Activated naive CD4-positive, alpha-beta T cell treated with anti-CD3 and anti-CD28 coated beads, Interleukin-2, amount 50 U/mL, for 72 hours (primary cell): ENCODE measurements around the gene C1QTNF8. TPM values are rescaled to one million over a fixed set of nuclear protein-coding genes. Genes with fewer than 3 reads are reported as not detected.

Experiments used
- ATAC-seq, 2 donors: fragments of 150-1000 bp; cut with Tn5 transposase; 2 replicates each; pipeline ENCODE4 v1.10.0; 2021; ENCODE audit warnings: mild to moderate bottlenecking in 2 of 2, moderate library complexity in 2 of 2
- DNase-seq, 2 donors: peaks; one replicate each; pipeline ENCODE4 v3.0.0; 2021 to 2022; ENCODE audit warnings: low spot score in 2 of 2
- H3K27ac Mint-ChIP-seq, 2 donors: one replicate each; pipeline ENCODE4 v1.8.0; 2022; ENCODE audit warnings: mild to moderate bottlenecking in 2 of 2, mixed read lengths in 2 of 2
- H3K36me3 Mint-ChIP-seq, 2 donors: one replicate each; pipeline ENCODE4 v1.8.0; 2022; ENCODE audit warnings: mixed read lengths in 2 of 2
- H3K9me3 Mint-ChIP-seq, 2 donors: one replicate each; pipeline ENCODE4 v1.8.0; 2022; ENCODE audit warnings: mixed read lengths in 2 of 2
- total RNA-seq, 2 donors: library from RNA; stranded (reverse); gene quantifications; one replicate each; pipeline ENCODE4 v1.2.3, GENCODE V29; 2022

The C1QTNF8 gene
- total RNA-seq, 2 donors from 2014 or later: not detected

- Mint-ChIP-seq H3K36me3 (no peaks in the 10 kb centered on the region), H3K27ac (no peak overlapping the region), H3K9me3 (no peaks in the 10 kb centered on the region)
- ATAC-seq: no peak
- no peak for DNase-seq
Measured at GRCh38 chr16:1119129-1119528, 23.1 kb upstream of the C1QTNF8 start.

- Mint-ChIP-seq H3K27ac (no peak overlapping the region), H3K36me3 (no peaks in the 10 kb centered on the region), H3K9me3 (no peaks in the 10 kb centered on the region)
- no peak for ATAC-seq
- DNase-seq: no peak
Measured at GRCh38 chr16:1117926-1118325, 21.9 kb upstream of the C1QTNF8 start.

DNA sequence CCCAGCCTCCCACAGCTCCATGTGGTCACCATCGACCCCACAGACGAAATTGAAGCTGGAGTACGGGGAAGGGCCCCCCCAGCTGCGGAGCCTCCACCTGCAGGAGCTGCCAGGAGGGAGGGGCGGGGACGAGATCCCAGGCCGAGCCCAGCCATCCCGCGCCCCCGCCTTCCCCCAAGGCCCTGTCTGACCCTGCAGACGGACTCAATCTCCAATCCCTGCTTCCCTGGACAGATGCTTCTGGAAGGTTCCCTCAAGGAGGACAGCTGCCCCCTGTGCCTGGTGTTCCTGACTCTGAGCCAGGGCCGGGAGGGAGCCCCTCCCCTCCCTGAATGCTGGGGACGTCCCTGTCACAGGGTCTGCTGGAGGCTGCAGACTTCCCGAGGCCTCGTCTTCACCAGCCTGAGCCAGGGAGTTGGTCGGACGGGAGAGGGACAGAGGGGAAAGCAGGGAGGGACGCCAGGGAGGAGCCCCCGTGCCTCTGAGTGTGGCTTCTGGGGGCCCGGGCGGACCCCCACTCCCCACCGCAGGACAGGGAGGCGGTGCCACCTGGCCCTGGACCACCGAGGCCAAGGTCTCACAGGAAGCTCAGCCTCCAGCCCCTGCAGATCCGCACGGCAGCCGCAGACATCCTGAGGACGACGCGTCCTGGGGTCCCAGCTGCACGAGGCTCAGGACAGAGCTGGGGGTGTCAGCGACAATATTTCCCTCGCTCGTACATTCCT, 21.3 kb upstream of the C1QTNF8 start:
- ATAC-seq (no peak), DNase-seq (no peak)
- Mint-ChIP-seq H3K27ac (no peak overlapping the region), H3K9me3 (no peaks in the 10 kb centered on the region), H3K36me3 (no peaks in the 10 kb centered on the region)

DNA sequence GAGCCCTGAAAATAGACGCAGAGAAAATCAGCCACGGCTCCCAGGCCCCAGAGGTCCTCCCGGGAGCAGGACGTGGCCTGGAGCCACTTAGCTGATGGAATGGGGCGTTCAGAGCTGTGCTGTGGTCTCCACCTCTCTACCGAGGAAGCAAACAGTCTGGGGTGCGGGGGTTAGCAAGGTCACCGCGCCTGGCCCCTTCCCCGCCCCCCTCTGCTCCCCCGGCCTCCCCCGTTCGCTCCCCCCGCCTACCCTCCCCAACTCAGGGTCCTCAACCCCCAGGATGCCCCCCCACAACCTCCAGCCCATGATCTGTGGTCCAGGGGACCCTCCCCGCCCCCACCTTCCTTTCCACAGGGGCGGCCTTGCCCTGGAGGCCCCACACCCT, 20.6 kb upstream of the C1QTNF8 start:
- H3K36me3 Mint-ChIP-seq: no peaks in the 10 kb centered on the region
- no peaks in the 10 kb centered on the region for H3K9me3 Mint-ChIP-seq
- no peak overlapping the region for H3K27ac Mint-ChIP-seq
- DNase-seq (no peak), ATAC-seq (no peak)

GRCh38 chr16:1113889-1114526, 18.0 kb upstream of the C1QTNF8 start:
- ATAC-seq: no peak
- H3K36me3 Mint-ChIP-seq: no peaks in the 10 kb centered on the region

DNA sequence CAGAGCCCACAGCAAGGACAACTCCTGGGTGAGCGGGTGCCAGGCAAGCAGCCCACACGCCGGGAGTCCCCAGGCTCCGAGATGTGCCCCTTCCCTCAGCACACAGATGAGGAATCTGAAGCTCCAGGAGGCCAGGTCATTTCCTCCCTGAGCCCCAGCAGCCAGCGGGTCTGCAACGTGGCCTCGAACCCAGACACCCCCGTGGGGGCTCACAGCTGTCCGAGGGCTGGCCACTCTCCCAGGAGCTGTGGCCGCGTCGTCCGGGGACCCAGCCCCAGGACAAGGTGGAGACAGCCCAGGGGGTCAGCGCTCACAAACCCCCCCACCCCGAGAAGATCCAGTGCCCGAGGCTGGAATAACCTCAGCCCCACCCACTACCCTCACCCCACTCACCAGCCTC, 17.4 kb upstream of the C1QTNF8 start:
- no peaks in the 10 kb centered on the region for H3K36me3 Mint-ChIP-seq
- no peak overlapping the region for H3K27ac Mint-ChIP-seq
- ATAC-seq (no peak), DNase-seq (no peak)
- H3K9me3 Mint-ChIP-seq: no peaks in the 10 kb centered on the region

More at GRCh38 chr16:1113889-1114526, 18.0 kb upstream of the C1QTNF8 start:
- Mint-ChIP-seq H3K27ac (no peak overlapping the region), H3K9me3 (no peaks in the 10 kb centered on the region)
- DNase-seq: no peak

GRCh38 chr16:1112506-1113184, 16.6 kb upstream of the C1QTNF8 start:
- Mint-ChIP-seq H3K27ac (no peak overlapping the region), H3K9me3 (no peaks in the 10 kb centered on the region), H3K36me3 (no peaks in the 10 kb centered on the region)
- DNase-seq (no peak), ATAC-seq (no peak)

DNA sequence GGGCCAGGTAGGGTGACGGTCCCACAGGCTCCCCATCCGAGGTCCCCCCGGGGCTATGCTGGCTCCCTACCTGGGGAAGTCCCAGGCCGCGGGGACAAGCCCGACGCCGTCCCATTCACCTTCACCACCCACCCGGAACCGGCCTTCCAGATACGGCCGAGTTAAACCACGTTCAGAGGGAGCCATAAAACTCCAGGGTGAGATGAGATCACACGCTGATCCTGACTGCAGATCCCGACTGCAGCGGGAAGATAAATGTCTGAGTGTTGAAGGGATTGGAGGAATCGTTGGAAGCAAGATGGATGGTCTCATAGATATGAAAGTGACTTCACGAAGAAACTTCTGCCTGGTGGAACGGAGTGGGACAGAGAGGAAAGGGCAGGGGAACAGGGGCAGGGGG, 13.6 kb upstream of the C1QTNF8 start:
- DNase-seq (no peak), ATAC-seq (no peak)
- Mint-ChIP-seq H3K36me3 (no peaks in the 10 kb centered on the region), H3K9me3 (no peaks in the 10 kb centered on the region), H3K27ac (no peak overlapping the region)

- Mint-ChIP-seq H3K9me3 (no peaks in the 10 kb centered on the region), H3K36me3 (no peaks in the 10 kb centered on the region), H3K27ac (no peak overlapping the region)
- DNase-seq: no peak
- ATAC-seq: no peak
Measured at GRCh38 chr16:1108299-1109252, 12.5 kb upstream of the C1QTNF8 start.

DNA sequence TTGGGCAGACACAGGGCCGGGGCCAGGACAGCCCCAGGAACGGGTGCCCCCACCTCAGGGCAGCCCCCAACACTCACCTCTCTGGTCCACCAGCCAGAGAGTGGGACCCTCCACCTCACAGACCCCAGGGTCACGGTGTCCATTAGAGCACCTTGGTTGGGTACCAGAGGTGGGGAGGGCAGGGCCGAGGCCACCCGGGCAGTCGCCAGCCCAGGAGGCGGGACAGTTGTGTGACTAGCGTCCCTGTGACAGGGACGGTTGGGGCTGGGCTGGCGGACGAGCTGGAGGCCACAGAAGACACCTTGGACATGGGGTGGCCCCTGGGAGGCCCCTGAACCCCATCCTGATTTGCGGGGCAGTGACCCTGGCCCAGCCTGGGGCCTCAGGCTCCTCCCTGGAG, 11.7 kb upstream of the C1QTNF8 start:
- no peaks in the 10 kb centered on the region for H3K9me3 Mint-ChIP-seq
- DNase-seq (no peak), ATAC-seq (no peak)
- no peak overlapping the region for H3K27ac Mint-ChIP-seq
- H3K36me3 Mint-ChIP-seq: no peaks in the 10 kb centered on the region

GRCh38 chr16:1107141-1107540, 11.1 kb upstream of the C1QTNF8 start:
- no peaks in the 10 kb centered on the region for H3K36me3 Mint-ChIP-seq
- no peaks in the 10 kb centered on the region for H3K9me3 Mint-ChIP-seq
- ATAC-seq (no peak), DNase-seq (no peak)
- H3K27ac Mint-ChIP-seq: no peak overlapping the region

DNA sequence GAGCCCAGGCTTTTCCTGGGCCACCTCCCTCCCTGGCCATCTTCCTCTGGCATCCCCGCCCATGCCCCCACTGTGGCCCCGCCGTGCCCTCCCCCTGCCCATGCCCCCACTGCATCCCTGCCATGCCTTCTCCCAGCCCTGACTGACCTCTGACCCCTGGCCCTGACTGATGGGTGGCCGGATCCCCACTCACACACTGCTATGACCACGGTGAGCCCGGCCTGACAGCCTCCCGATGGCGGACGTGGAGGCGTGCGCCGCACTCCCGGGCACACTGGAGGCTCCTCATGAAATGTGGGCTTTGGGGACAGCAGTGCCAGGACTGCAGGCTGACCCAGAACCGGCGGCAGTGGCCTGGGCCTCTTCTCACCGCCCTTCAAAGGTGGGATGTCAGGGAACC, 10.6 kb upstream of the C1QTNF8 start:
- ATAC-seq (no peak), DNase-seq (no peak)
- no peak overlapping the region for H3K27ac Mint-ChIP-seq
- H3K36me3 Mint-ChIP-seq: no peaks in the 10 kb centered on the region
- no peaks in the 10 kb centered on the region for H3K9me3 Mint-ChIP-seq

DNA sequence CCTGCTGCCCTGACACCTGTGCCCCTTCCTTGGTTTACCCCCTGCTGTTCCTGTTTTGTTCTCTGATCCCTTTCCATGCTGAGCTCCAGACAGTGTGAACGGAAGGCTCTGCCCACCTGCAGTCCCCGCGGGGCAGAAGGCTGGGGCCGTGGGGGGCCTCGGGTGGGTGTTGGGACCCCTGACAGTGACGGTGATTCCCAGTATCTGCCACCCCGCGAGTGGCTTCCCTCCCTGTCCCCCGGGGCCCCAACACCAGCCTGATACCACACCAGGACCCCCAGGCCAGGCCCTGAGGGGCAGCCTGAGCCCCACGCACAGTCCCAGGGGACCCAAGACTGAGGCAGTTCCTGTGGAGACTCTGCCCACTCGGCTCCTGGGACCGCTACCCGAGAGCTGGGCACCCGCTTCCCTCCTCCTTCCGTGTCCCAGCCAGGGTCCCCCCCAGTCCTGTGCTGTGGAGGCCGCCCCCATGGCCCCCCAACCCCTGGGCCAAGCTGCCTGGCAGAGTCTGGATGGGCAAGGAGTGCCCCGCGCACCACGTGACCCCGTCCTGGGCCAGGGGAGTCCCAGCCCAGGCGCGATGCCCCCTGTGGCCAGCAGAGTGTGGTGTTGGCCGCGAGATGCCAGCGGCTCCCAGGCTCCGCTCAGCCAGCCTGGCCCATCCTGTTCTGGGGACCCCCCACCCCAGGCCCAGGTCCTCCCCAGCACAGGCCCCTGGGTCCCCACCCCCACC, 10.0 kb upstream of the C1QTNF8 start:
- peak in 1 of 2 donors; percentile 67 for DNase-seq
- H3K9me3 Mint-ChIP-seq: no peaks in the 10 kb centered on the region
- no peaks in the 10 kb centered on the region for H3K36me3 Mint-ChIP-seq
- peak; percentile 72 to 80 for ATAC-seq
- H3K27ac Mint-ChIP-seq: no peak overlapping the region

DNA sequence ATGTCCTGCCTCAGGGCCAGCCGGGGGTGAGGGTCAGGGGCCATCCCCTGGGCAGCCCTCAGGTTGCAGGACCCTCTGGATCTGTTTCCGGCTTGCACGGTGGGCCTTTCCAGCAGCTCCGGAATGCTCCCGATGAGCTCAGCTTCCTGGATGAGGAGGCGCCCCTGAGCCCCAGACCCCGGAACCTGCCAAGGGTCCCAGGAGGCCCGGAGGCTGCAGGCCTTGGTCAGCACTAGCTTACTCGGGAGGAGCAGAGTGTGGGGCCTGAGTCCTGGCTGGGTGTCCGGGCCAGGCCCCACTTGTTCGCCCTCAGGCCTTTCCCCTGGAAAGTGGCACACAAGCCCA, 7.6 kb upstream of the C1QTNF8 start:
- ATAC-seq (no peak), DNase-seq (no peak)
- H3K27ac Mint-ChIP-seq: no peak overlapping the region
- H3K9me3 Mint-ChIP-seq: no peaks in the 10 kb centered on the region
- no peaks in the 10 kb centered on the region for H3K36me3 Mint-ChIP-seq

DNA sequence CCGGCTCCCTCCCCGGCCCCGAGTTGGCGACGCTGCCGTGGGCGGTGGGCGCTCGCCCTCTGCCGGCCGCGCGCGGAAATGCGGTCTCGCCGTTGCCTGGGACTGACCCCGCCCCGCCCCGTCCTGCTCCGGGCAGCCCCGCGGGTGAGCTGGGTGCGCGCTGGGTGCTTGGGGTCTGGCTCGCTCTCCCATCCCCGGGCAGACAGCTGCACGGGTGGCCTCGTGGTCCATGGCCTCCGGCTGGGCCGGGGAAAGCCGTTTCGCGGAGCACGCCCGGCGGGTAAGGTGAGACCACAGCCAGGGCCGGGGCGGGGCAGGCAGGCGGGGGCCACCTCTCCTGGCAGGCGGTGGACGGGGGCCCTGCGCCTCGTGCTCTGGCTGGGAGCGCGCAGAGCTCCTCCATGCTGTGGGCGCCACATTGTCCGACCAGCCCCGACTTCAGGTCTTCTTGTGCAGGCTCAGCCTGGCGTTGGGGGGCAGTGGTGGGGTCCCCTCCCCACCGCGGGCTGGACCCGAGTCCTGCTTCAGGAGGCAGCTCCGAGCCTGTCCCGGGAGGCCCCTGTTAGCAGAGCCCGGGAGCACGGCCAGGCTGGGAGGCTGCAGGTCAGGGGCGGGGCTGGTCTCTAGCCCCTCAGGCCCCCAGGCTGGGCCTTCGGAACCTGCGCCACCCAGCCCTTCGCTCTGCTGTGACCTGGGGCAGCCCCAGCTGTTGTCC, 7.0 kb upstream of the C1QTNF8 start:
- DNase-seq (peak; percentile 66 to 86), ATAC-seq (peak; percentile 75 to 82)
- H3K9me3 Mint-ChIP-seq: no peaks in the 10 kb centered on the region
- H3K36me3 Mint-ChIP-seq: no peaks in the 10 kb centered on the region
- no peak overlapping the region for H3K27ac Mint-ChIP-seq

GRCh38 chr16:1102333-1102700, 6.3 kb upstream of the C1QTNF8 start:
- DNase-seq (no peak), ATAC-seq (no peak)
- Mint-ChIP-seq H3K36me3 (no peaks in the 10 kb centered on the region), H3K9me3 (no peaks in the 10 kb centered on the region), H3K27ac (no peak overlapping the region)
